ENCODE data around the gene TMEM33.

Gene TMEM33

GRCh38 chr4:41989994-41990364, 54.8 kb downstream of the TMEM33 start:
- no peak for TF ChIP-seq Cebpa-rat (IDR thresholded peaks at IDR 0.05)
- peak overlapping the region; percentile 75 to 94 (median 84) for H3K4me3 ChIP-seq

GRCh38 chr4:41990365-41991111, 55.3 kb downstream of the TMEM33 start, which contains the start of gene SLC30A9:
SLC30A9 (plus strand) TSS chr4:41990530; CDS start chr4:41990652, 122 bp downstream.
- peak within 1 kb of the TSS; percentile 79 to 92 (median 86) for H3K27ac ChIP-seq
- TF ChIP-seq Cebpa-rat (IDR thresholded peaks at IDR 0.05), result no peak
- peak within 1 kb of the TSS; percentile 79 to 92 (median 89) for H3K9ac ChIP-seq

More at GRCh38 chr4:41989994-41990364, 54.8 kb downstream of the TMEM33 start:
- Histone ChIP-seq H4K20me1 (peaks cover 0 to 13% (median 0%) of the 10 kb centered on the region in 11 experiments; a peak in 6 of 22 replicates), H3K27ac (peak overlapping the region; percentile 79 to 92 (median 86); a peak in 20 of 22 replicates), H3K9me3 (replicated peaks in 1 of 11) (no peaks in the 10 kb centered on the region), H3K9ac (peak overlapping the region; percentile 79 to 92 (median 89)), H3K36me3 (no peaks in the 10 kb centered on the region), H3K27me3 (no peaks in the 10 kb centered on the region), H3K4me2 (peak overlapping the region; percentile 77 to 96 (median 84)), H3K4me1 (peaks cover 20 to 42% (median 23%) of the 10 kb centered on the region in 10 experiments)

GRCh38 chr4:41991916-41992767, 56.9 kb downstream of the TMEM33 start:
- H3K36me3 ChIP-seq, result peaks cover 0 to 9% (median 0%) of the 10 kb centered on the region in 11 experiments; a peak in 2 of 22 replicates
- H4K20me1 ChIP-seq, result peaks cover 0 to 31% (median 6%) of the 10 kb centered on the region in 11 experiments; a peak in 9 of 22 replicates
- H3K27ac ChIP-seq, result no peak overlapping the region
- peak overlapping the region in 5 of 11 experiments; percentile 18 to 90 (median 87); a peak in 4 of 22 replicates for H3K9ac ChIP-seq
- H3K4me1 ChIP-seq, result peaks cover 20 to 42% (median 29%) of the 10 kb centered on the region in 10 experiments
- TF ChIP-seq Cebpa-rat (IDR thresholded peaks at IDR 0.05), result no peak
- no peaks in the 10 kb centered on the region for H3K27me3 ChIP-seq
- peak overlapping the region; percentile 77 to 97 (median 93) for H3K4me2 ChIP-seq
- peak overlapping the region in 5 of 10 experiments; percentile 75 to 94 (median 83); a peak in 7 of 20 replicates for H3K4me3 ChIP-seq
- no peaks in the 10 kb centered on the region for H3K9me3 ChIP-seq (replicated peaks in 1 of 11)

More at GRCh38 chr4:41990365-41991111, 55.3 kb downstream of the TMEM33 start, which contains the start of gene SLC30A9:
- peak within 1 kb of the TSS; percentile 75 to 94 (median 84) for H3K4me3 ChIP-seq
- H3K27me3 ChIP-seq, result no peaks in the 10 kb centered on the region
- no peaks in the 10 kb centered on the region for H3K9me3 ChIP-seq (replicated peaks in 1 of 11)
- H4K20me1 ChIP-seq, result peaks cover 0 to 18% (median 5%) of the 10 kb centered on the region in 11 experiments; a peak in 8 of 22 replicates
- H3K4me1 ChIP-seq, result peaks cover 20 to 42% (median 23%) of the 10 kb centered on the region in 10 experiments
- no peaks in the 10 kb centered on the region for H3K36me3 ChIP-seq
- peak within 1 kb of the TSS; percentile 77 to 97 (median 93) for H3K4me2 ChIP-seq

GRCh38 chr4:41992967-41993857, 58.0 kb downstream of the TMEM33 start:
- no peak for TF ChIP-seq Cebpa-rat (IDR thresholded peaks at IDR 0.05)
- no peaks in the 10 kb centered on the region for H3K9me3 ChIP-seq (replicated peaks in 1 of 11)
- no peak overlapping the region for H3K27ac ChIP-seq
- no peak overlapping the region for H3K4me3 ChIP-seq
- peaks cover 20 to 39% (median 29%) of the 10 kb centered on the region in 10 experiments for H3K4me1 ChIP-seq
- peaks cover 0 to 31% (median 12%) of the 10 kb centered on the region in 11 experiments; a peak in 10 of 22 replicates for H4K20me1 ChIP-seq
- no peak overlapping the region for H3K9ac ChIP-seq
- peaks cover 0 to 13% (median 4%) of the 10 kb centered on the region in 11 experiments; a peak in 9 of 22 replicates for H3K36me3 ChIP-seq
- peak overlapping the region in 1 of 11 experiments; percentile 18; a peak in 1 of 22 replicates for H3K4me2 ChIP-seq
- no peaks in the 10 kb centered on the region for H3K27me3 ChIP-seq

GRCh38 chr4:41994461-41994985, 59.3 kb downstream of the TMEM33 start:
- Histone ChIP-seq H3K4me3 (no peak overlapping the region), H3K4me2 (no peak overlapping the region), H3K4me1 (peaks cover 18 to 27% (median 24%) of the 10 kb centered on the region in 10 experiments), H4K20me1 (peaks cover 0 to 31% (median 17%) of the 10 kb centered on the region in 11 experiments; a peak in 11 of 22 replicates), H3K9ac (no peak overlapping the region), H3K27ac (no peak overlapping the region), H3K27me3 (no peaks in the 10 kb centered on the region), H3K36me3 (peaks cover 0 to 25% (median 11%) of the 10 kb centered on the region in 11 experiments; a peak in 12 of 22 replicates), H3K9me3 (replicated peaks in 1 of 11) (no peaks in the 10 kb centered on the region)
- TF ChIP-seq Cebpa-rat (IDR thresholded peaks at IDR 0.05), result no peak

- TF ChIP-seq Cebpa-rat (IDR thresholded peaks at IDR 0.05), result no peak
- Histone ChIP-seq H3K4me3 (no peak overlapping the region), H3K27me3 (no peaks in the 10 kb centered on the region), H3K27ac (no peak overlapping the region), H3K4me2 (no peak overlapping the region), H3K9ac (no peak overlapping the region), H3K36me3 (peaks cover 7 to 38% (median 20%) of the 10 kb centered on the region in 11 experiments; a peak in 20 of 22 replicates), H4K20me1 (peaks cover 0 to 54% (median 11%) of the 10 kb centered on the region in 11 experiments; a peak in 8 of 22 replicates), H3K9me3 (replicated peaks in 1 of 11) (no peaks in the 10 kb centered on the region), H3K4me1 (peaks cover 0 to 12% (median 2%) of the 10 kb centered on the region in 10 experiments; a peak in 4 of 20 replicates)
Measured at GRCh38 chr4:41998019-41998418, 62.8 kb downstream of the TMEM33 start.

- no peak overlapping the region for H3K9ac ChIP-seq
- peaks cover 0 to 61% (median 11%) of the 10 kb centered on the region in 11 experiments; a peak in 8 of 22 replicates for H4K20me1 ChIP-seq
- no peaks in the 10 kb centered on the region for H3K9me3 ChIP-seq (replicated peaks in 1 of 11)
- H3K27me3 ChIP-seq, result no peaks in the 10 kb centered on the region
- TF ChIP-seq Cebpa-rat (IDR thresholded peaks at IDR 0.05), result no peak
- H3K4me3 ChIP-seq, result no peak overlapping the region
- peaks cover 0 to 7% (median 2%) of the 10 kb centered on the region in 10 experiments; a peak in 4 of 20 replicates for H3K4me1 ChIP-seq
- H3K27ac ChIP-seq, result no peak overlapping the region
- peaks cover 7 to 51% (median 28%) of the 10 kb centered on the region in 11 experiments; a peak in 21 of 22 replicates for H3K36me3 ChIP-seq
- H3K4me2 ChIP-seq, result no peak overlapping the region
Measured at GRCh38 chr4:41999321-41999720, 64.1 kb downstream of the TMEM33 start.

Data from BLaER1 treated with 17β-estradiol and CSF1 and Interleukin-3, amounts not matched to agents 10 nM and 100 nM (cell line).